HL-60/S4 treated with phorbol 12-myristate 13-acetate at 8.2 ng/mL for 4 days and 3 days (cell line): ENCODE data around the gene IL22RA1.

Source experiments
- in situ Hi-C: fragments of 300-500 bp; cut with MboI; formaldehyde crosslinking; loops from 2 replicates; pipeline ENCODE4 v1.15.0; 2022; ENCODE audit warnings: low sequenced_read_pairs

The IL22RA1 gene

DNA sequence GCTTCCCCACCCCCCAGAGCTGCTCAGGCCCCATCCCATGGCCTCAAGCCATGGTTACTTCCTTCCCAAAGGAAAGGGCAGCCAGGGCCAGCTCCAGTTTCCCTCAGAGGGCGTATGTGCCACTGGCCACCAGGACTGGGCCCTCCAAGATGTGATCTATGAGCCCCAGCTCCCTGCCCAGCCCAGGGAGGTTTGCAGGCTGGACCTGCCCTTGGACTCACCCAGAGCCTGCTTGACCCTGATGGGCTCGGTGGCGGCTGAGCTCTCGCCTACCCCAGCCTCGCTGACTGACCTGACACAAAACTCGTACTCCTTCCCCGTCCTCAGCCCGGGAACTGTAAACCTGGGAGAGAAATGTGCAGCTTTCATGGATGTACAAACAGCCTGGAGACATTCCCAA lies 60.6 kb downstream of the IL22RA1 start:
- in situ Hi-C loops = loop anchor here (25.0 kb wide), 1 partner anchor 305 kb away; no protein-coding TSS in a partner anchor

- in situ Hi-C loops = loop anchor here (25.0 kb wide), 1 partner anchor 306 kb away; no protein-coding TSS in a partner anchor
Observed at GRCh38 chr1:24081190-24081589, 61.8 kb downstream of the IL22RA1 start.

- in situ Hi-C loops = loop anchor here (25.0 kb wide), 1 partner anchor 307 kb away; no protein-coding TSS in a partner anchor
Observed at GRCh38 chr1:24080131-24080530, 62.8 kb downstream of the IL22RA1 start.

DNA sequence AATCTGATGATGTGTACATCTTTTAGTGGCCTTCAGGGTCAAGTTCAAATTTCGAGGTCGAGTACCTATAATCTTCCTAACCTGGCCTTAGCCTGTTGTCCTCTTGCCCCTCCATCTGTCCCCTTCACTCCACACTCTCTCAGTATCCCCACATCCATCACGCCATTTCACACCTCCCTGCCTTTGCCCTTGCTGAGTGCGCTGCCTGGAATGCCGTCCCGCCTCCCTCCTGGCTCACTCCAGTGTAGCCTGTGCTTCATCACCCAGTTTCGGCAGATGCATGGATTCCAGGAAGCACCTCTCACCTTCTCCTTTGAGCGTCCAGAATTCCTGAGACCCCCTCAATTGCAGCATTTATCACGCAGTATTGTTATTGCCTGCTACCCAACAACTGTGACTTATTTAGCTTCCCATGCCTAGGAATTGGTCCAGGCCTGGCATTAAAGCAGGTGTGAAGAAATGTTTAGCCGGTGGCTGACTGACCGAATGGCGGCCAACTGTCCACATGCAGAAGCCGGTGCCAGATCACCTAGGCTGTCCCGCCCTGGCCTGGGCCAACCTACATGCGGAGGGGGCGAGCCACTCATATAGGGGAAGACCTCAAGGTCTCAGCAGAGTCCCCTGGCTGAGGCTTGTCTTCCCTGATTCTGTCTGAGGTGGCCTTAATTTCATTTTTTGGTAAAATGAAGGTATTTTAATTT lies 65.5 kb downstream of the IL22RA1 start:
- in situ Hi-C loops = loop anchor here (25.0 kb wide), 1 partner anchor 310 kb away; no protein-coding TSS in a partner anchor

GRCh38 chr1:24075946-24076345 lies 67.0 kb downstream of the IL22RA1 start:
- in situ Hi-C loops = loop anchor here (25.0 kb wide), 1 partner anchor 311 kb away; no protein-coding TSS in a partner anchor

DNA sequence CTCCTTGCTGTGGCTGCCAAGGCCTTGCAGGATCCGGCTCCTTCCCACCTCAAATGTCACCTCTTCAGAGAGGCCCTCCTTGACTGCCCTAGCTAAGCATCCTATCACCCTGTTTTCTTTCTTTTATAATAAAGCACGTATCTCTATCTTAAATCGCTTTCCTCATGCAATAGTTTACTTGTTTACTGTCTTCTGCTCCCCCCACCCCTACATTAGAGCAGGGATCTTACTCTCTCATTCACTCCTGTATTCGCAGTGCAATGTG lies 67.4 kb downstream of the IL22RA1 start:
- in situ Hi-C loops = loop anchor here (25.0 kb wide), 1 partner anchor 312 kb away; no protein-coding TSS in a partner anchor

- in situ Hi-C loops = loop anchor here (25.0 kb wide), 1 partner anchor 312 kb away; no protein-coding TSS in a partner anchor
Observed at GRCh38 chr1:24074817-24075589, 67.9 kb downstream of the IL22RA1 start.

DNA sequence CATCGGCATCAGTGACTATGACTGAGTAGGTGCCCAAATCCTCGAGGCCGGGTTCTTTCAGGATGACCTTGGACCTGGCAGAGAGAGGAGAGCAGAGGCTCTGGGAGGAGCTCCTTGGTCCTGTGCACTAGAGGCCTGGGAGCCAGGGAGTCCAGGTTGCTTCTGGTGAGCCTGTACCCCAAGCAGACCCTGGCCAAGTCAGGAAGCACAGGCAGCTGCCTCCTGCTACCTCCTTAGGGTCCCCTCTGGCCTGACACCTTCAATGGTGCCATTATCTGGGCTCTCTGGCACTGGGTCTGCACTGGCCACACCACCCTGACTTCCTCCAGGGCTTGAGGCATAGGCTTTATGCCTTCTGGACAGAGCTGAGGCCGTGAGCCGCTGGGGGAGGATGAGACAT lies 68.7 kb downstream of the IL22RA1 start:
- in situ Hi-C loops = no loop called here

DNA sequence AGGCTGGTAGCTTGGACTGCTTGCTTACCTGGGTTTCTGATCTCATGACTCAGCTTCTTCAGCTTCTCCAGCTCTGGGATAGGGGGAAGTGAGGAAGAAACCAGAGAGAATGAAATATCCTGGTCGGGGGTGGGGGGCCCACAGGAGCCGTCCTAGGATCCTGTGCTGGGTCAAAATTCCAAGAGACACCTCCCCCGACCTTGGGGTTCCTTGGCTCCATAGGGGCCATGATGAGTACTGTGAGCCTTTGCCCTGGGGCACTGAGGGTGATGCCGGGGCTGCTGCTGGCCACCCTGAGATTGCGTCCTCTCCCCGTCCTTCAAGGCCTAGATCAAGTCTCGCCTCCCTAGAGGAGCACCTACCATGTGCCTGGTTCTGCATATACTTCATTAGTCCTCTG lies 71.0 kb downstream of the IL22RA1 start:
- in situ Hi-C loops = no loop called here

GRCh38 chr1:24070821-24071393 lies 72.0 kb downstream of the IL22RA1 start:
- in situ Hi-C loops = no loop called here

GRCh38 chr1:24069817-24070216 lies 73.1 kb downstream of the IL22RA1 start:
- in situ Hi-C loops = no loop called here
